Measurements from ENCODE around the gene NFKBIA. TPM values are rescaled to one million over a fixed set of nuclear protein-coding genes. Genes with fewer than 3 reads are reported as not detected.
A peak's percentile ranks its signal among the peaks of the same experiment; 100 is the strongest.

The NFKBIA gene
- total and polyA plus RNA-seq, 7 donors, result 48.7 to 151 (median 94.0) TPM

DNA sequence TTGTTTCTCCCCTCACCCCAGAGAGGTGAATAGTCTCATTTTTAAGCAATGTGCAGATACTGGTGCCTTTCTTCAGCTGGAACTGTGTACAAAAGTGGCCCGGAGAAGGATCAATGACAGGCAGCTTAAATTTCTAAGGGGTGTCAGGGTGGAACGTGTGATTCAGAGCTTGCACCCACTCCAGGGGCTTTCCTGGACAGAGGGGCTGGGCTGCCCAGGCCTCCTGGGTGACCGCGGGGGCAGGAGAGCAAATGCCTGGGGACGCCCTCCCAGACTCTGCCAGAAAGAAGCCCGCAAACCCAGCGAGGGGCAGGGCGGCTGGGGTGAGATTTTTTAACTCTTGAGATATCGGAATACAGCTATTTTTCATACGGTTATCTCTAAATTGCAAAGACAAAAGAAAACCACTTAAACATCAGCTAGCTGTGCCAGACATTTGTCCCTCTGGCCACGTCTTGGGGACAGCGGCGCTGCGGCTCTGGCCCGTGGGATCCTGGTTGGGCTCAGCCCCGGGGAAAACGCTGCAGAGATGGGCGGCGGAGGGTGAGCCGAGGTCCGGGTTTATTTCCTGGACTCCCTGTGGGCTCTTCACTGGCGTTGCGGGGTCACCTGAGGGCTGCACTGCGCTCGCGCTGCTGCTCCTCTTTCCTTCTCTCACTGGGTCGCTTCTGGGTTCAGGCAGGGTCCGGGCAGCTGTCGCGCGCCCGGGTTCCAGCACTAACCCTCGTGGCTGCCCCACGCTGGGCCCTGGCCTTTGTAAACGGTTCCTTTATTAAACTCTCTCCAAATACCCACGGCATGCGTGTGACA lies 35.8 kb downstream of the NFKBIA start:
- ATAC-seq (peak in 1 of 4 donors; percentile 40), DNase-seq (peak in 1 of 2 donors; percentile 51)
- Histone ChIP-seq H3K27me3 (ENCODE audit: insufficient read depth in 3 of 3, low read length in 2 of 3) (no peaks in the 10 kb centered on the region), H3K27ac (no peak overlapping the region), H3K4me3 (peak overlapping the region; percentile 50), H3K9me3 (no peaks in the 10 kb centered on the region), H3K4me1 (peaks cover 22% of the 10 kb centered on the region), H3K36me3 (ENCODE audit: insufficient read depth in 1 of 2, low read depth in 1 of 2) (no peaks in the 10 kb centered on the region)
- TF ChIP-seq CTCF (IDR thresholded peaks at IDR 0.05), result no peak
- intact Hi-C loops (cut with DNase I), result no loop called here
- 19 to 44% (median 23%) methylated on average over 37 of the region's 37 CpGs for WGBS, 3 donors

GRCh38 chr14:35368139-35368460 lies 36.4 kb downstream of the NFKBIA start:
- WGBS, 3 donors, result 53 to 68% (median 68%) methylated on average over 2 of the region's 2 CpGs
- Histone ChIP-seq H3K27me3 (ENCODE audit: insufficient read depth in 3 of 3, low read length in 2 of 3) (no peaks in the 10 kb centered on the region), H3K27ac (no peak overlapping the region), H3K4me3 (no peak overlapping the region), H3K36me3 (ENCODE audit: insufficient read depth in 1 of 2, low read depth in 1 of 2) (no peaks in the 10 kb centered on the region), H3K4me1 (peaks cover 22% of the 10 kb centered on the region), H3K9me3 (no peaks in the 10 kb centered on the region)
- DNase-seq (no peak), ATAC-seq (no peak)
- intact Hi-C loops (cut with DNase I), result no loop called here
- TF ChIP-seq CTCF (IDR thresholded peaks at IDR 0.05), result no peak

DNA sequence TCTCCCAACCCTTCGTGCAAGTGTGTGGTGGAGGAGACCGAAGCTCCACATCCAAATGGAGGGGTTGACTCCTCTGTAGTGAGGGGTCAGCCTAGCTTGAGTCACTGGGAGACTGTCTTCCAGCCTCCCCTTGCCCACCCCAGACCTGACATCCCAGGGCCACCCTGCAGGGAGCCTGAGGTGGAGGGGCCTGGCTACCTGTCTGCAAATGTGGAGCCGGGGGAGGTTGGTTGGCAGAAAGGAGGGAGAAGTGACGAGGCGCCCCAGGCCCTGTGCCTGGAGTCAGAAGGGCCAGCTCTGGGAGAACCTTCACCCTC lies 37.5 kb downstream of the NFKBIA start:
- WGBS, 3 donors, result 93 to 100% (median 98%) methylated on average over 5 of the region's 5 CpGs
- H3K36me3 ChIP-seq (ENCODE audit: insufficient read depth in 1 of 2, low read depth in 1 of 2), result no peaks in the 10 kb centered on the region
- no peaks in the 10 kb centered on the region for H3K9me3 ChIP-seq
- no peaks in the 10 kb centered on the region for H3K27me3 ChIP-seq (ENCODE audit: insufficient read depth in 3 of 3, low read length in 2 of 3)
- no peak for DNase-seq
- no peak for TF ChIP-seq CTCF (IDR thresholded peaks at IDR 0.05)
- H3K27ac ChIP-seq, result no peak overlapping the region
- H3K4me3 ChIP-seq, result no peak overlapping the region
- intact Hi-C loops (cut with DNase I), result no loop called here
- ATAC-seq, result no peak
- H3K4me1 ChIP-seq, result peaks cover 22% of the 10 kb centered on the region

GRCh38 chr14:35366521-35366976 lies 38.0 kb downstream of the NFKBIA start:
- ATAC-seq (peak in 2 of 4 donors; percentile 1 to 8), DNase-seq (no peak)
- peaks cover 22% of the 10 kb centered on the region for H3K4me1 ChIP-seq
- no peak for TF ChIP-seq CTCF (IDR thresholded peaks at IDR 0.05)
- WGBS, 3 donors, result 77 to 90% (median 78%) methylated on average over 7 to 8 of the region's 8 CpGs
- H3K36me3 ChIP-seq (ENCODE audit: insufficient read depth in 1 of 2, low read depth in 1 of 2), result no peaks in the 10 kb centered on the region
- no peak overlapping the region for H3K4me3 ChIP-seq
- intact Hi-C loops (cut with DNase I), result no loop called here
- H3K27ac ChIP-seq, result no peak overlapping the region
- H3K27me3 ChIP-seq (ENCODE audit: insufficient read depth in 3 of 3, low read length in 2 of 3), result no peaks in the 10 kb centered on the region
- H3K9me3 ChIP-seq, result no peaks in the 10 kb centered on the region

DNA sequence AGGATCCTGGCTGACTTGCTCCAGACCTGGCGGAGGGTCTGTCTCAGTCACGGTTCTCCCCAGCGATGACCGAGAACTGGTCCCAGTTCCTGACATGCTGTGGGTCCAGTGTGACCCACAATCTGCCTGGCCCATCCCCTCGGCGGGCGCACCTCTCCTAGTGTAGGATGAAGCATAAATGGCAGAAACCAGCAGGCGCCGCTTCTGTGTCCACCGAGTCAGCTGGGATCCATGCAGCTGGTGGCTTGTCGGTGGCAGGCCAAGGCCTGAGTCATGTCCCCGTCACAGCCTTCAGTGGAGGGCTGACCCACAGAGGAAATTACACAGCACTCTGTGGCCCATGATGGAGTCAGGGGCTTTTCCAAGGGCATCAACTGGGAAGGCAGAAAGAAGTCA lies 38.5 kb downstream of the NFKBIA start:
- peaks cover 22% of the 10 kb centered on the region for H3K4me1 ChIP-seq
- 62 to 80% (median 68%) methylated on average over 11 to 12 of the region's 12 CpGs for WGBS, 3 donors
- peak; percentile 73 to 85 (median 78) for ATAC-seq

More for the DNA sequence above, 38.5 kb downstream of the NFKBIA start:
- no peaks in the 10 kb centered on the region for H3K9me3 ChIP-seq
- peak; percentile 66 to 69 for DNase-seq
- no peak for TF ChIP-seq CTCF (IDR thresholded peaks at IDR 0.05)
- intact Hi-C loops (cut with DNase I), result no loop called here
- no peaks in the 10 kb centered on the region for H3K36me3 ChIP-seq (ENCODE audit: insufficient read depth in 1 of 2, low read depth in 1 of 2)
- no peak overlapping the region for H3K4me3 ChIP-seq
- H3K27ac ChIP-seq, result peak overlapping the region; percentile 62
- H3K27me3 ChIP-seq (ENCODE audit: insufficient read depth in 3 of 3, low read length in 2 of 3), result no peaks in the 10 kb centered on the region
